Endothelial cell of umbilical vein (primary cell): ENCODE data around the gene ZNF214. TPM values are rescaled to one million over a fixed set of nuclear protein-coding genes. Genes with fewer than 3 reads are reported as not detected.

Experiments
- Bru-seq: library from RNA; stranded (reverse); fragments of 400-500 nt; gene quantifications from one replicate; lab custom pipeline; 2021; lab: Mats Ljungman, UMichigan
- BruChase-seq, 2 experiments: library from RNA; stranded (reverse); fragments of 400-500 nt; gene quantifications; one replicate each; lab custom pipeline; 2021; lab: Mats Ljungman, UMichigan
- BruUV-seq: library from RNA; stranded (reverse); fragments of 400-500 nt; replicated peaks from 2 replicates; lab custom pipeline; 2021; lab: Mats Ljungman, UMichigan
- CTCF ChIA-PET: fragments of 300-600, 350-600 bp; sonication (Branson Sonifier 250); formaldehyde crosslinking; loops from one replicate; lab custom pipeline; 2021; ENCODE audit warnings: antibody characterized with exemption, inconsistent platforms; lab: Charles Lee
- POLR2A ChIA-PET: fragments of 300-600, 350-600 bp; sonication (Branson Sonifier 250); formaldehyde crosslinking; loops from one replicate; lab custom pipeline; 2021; ENCODE audit warnings: antibody characterized with exemption, inconsistent platforms; lab: Charles Lee
- DNase-seq: peaks from one replicate; pipeline ENCODE4 v3.0.0-alpha.2; 2011; ENCODE audit warnings: low read depth, low spot score
- FAIRE-seq: peaks from 2 replicates; lab custom pipeline; 2011; peaks lifted over from hg19 to GRCh38; lab: Jason Lieb, UNC
- H2AFZ ChIP-seq: 2 replicates; pipeline ENCODE4 v1.6.0; 2012; ENCODE audit warnings: low read depth, low read length, control low read depth, inconsistent platforms
- H3K27ac ChIP-seq: 2 replicates; pipeline ENCODE4 v1.5.1; 2011; ENCODE audit warnings: low read depth, mild to moderate bottlenecking, control low read depth, low read length, moderate library complexity; ENCODE audit not compliant: insufficient read depth
- H3K27me3 ChIP-seq, 2 experiments: 2 replicates each; pipeline versions ENCODE4 v1.6.0 to v1.6.1; 2011; ENCODE audit warnings: low read length in 2 of 2, mixed read lengths in 1 of 2; ENCODE audit not compliant: control insufficient read depth in 2 of 2, insufficient read depth in 2 of 2
- H3K36me3 ChIP-seq, 2 experiments: 2 replicates in 1 of 2; 3 replicates in 1 of 2; pipeline ENCODE4 v1.5.1; 2011; ENCODE audit warnings: low read length in 2 of 2, mild to moderate bottlenecking in 1 of 2, moderate library complexity in 1 of 2; ENCODE audit not compliant: control insufficient read depth in 2 of 2, insufficient read depth in 2 of 2; ENCODE audit errors: extremely low read depth in 1 of 2
- H3K4me1 ChIP-seq: 3 replicates; pipeline ENCODE4 v1.5.1; 2011; ENCODE audit warnings: mild to moderate bottlenecking, low read length; ENCODE audit not compliant: control insufficient read depth, insufficient read depth; ENCODE audit errors: extremely low read depth
- H3K4me2 ChIP-seq: 2 replicates; pipeline ENCODE4 v1.6.1; 2011; ENCODE audit warnings: low read length, control low read depth, mixed read lengths; ENCODE audit not compliant: insufficient read depth
- H3K4me3 ChIP-seq, 3 experiments: fragments of 200-600 bp in 1 of 3; sonication (generic), shearing (Covaris generic) in 1 of 3; replicated peaks in 1 of 3; 2 replicates each; pipeline ENCODE4 v1.5.1; 2011 to 2016; ENCODE audit warnings: control low read depth in 3 of 3, low read length in 3 of 3, mild to moderate bottlenecking in 2 of 3, inconsistent platforms in 1 of 3, low read depth in 1 of 3, moderate library complexity in 1 of 3; ENCODE audit not compliant: insufficient read depth in 1 of 3
- H3K79me2 ChIP-seq: 2 replicates; pipeline ENCODE4 v1.6.0; 2012; ENCODE audit warnings: low read length, inconsistent platforms; ENCODE audit not compliant: control insufficient read depth, insufficient read depth
- H3K9ac ChIP-seq: replicated peaks from 2 replicates; pipeline ENCODE3; 2011; ENCODE audit warnings: low read length, control low read depth; ENCODE audit not compliant: insufficient read depth; ENCODE audit errors: extremely low read depth
- H3K9me1 ChIP-seq: replicated peaks from 3 replicates; pipeline ENCODE4 v1.6.0; 2011; ENCODE audit warnings: mild to moderate bottlenecking, low read length; ENCODE audit not compliant: control insufficient read depth, insufficient read depth; ENCODE audit errors: extremely low read depth
- H3K9me3 ChIP-seq: replicated peaks from 2 replicates; pipeline ENCODE4 v1.5.1; 2012; ENCODE audit warnings: low read length, inconsistent platforms; ENCODE audit not compliant: control insufficient read depth, insufficient read depth
- H4K20me1 ChIP-seq: replicated peaks from 2 replicates; pipeline ENCODE3; 2011; ENCODE audit warnings: mild to moderate bottlenecking, low read length; ENCODE audit not compliant: control insufficient read depth, insufficient read depth; ENCODE audit errors: extremely low read depth
- FOS ChIP-seq: IDR thresholded peaks from 2 replicates; pipeline ENCODE4 v1.6.1; 2011; ENCODE audit warnings: mild to moderate bottlenecking, low read length, moderate library complexity, borderline replicate concordance; ENCODE audit not compliant: insufficient read depth
- MAX ChIP-seq: IDR thresholded peaks from 2 replicates; pipeline ENCODE4 v1.6.1; 2011; ENCODE audit not compliant: insufficient read depth, insufficient read length
- MYC ChIP-seq: IDR thresholded peaks from one replicate; pipeline ENCODE4 v1.6.1; 2011; ENCODE audit warnings: mild to moderate bottlenecking, low read depth, low read length
- POLR2A ChIP-seq: IDR thresholded peaks from 2 replicates; pipeline ENCODE4 v1.6.1; 2012; ENCODE audit warnings: low read depth, mild to moderate bottlenecking, control low read depth, low read length
- POLR2AphosphoS5 ChIP-seq: IDR thresholded peaks from 2 replicates; pipeline ENCODE4 v1.6.1; 2012; ENCODE audit warnings: low read depth, mild to moderate bottlenecking, control low read depth, low read length, moderate library complexity; ENCODE audit not compliant: insufficient read depth
- dilution Hi-C: fragments of 300-500 bp; cut with MboI; formaldehyde crosslinking; loops from one replicate; pipeline ENCODE4 v1.15.0; 2019; ENCODE audit warnings: low sequenced_read_pairs; ENCODE audit not compliant: extremely low pct_ligation_motif_present
- intact Hi-C: fragments of 100-400 bp; cut with micrococcal nuclease; formaldehyde crosslinking; loops from one replicate; pipeline ENCODE4 v1.10.0; 2022
- long read RNA-seq: library from polyadenylated mRNA; stranded (forward); transcript quantifications from one replicate; pipeline ENCODE4 v2.0.0, GENCODE V29; 2021
- polyA minus RNA-seq, 3 experiments: library from RNA; depleted of rRNA, polyadenylated mRNA; stranded (reverse); fragments of >200 nt; gene quantifications; 1 replicate in 1 of 3; 2 replicates in 2 of 3; pipeline ENCODE4 v1.2.3, GENCODE V29; 2011
- polyA plus RNA-seq, 4 experiments: library from polyadenylated mRNA; depleted of rRNA in 3 of 4; stranded (reverse) in 3 of 4; unstranded in 1 of 4; fragments of >200 nt; gene quantifications; 2 replicates each; pipeline versions ENCODE4 v1.2.1 to v1.2.3, GENCODE V29; 2011 to 2012; ENCODE audit warnings: missing spikeins in 1 of 4
- total RNA-seq: library from RNA; stranded (reverse); gene quantifications from 2 replicates; pipeline ENCODE4 v1.2.3, GENCODE V29; 2021

Gene ZNF214
- total RNA-seq, result 1.7 and 2.5 TPM in 2 replicates
- 0.45 and 0.94 TPM in 2 replicates for polyA plus RNA-seq
- 0.83 and 0.94 TPM in 2 replicates for polyA plus RNA-seq (2011; cell fraction: cytosol; rRNA removed)
- polyA plus RNA-seq (2011; cell fraction: nucleus; rRNA removed), result 1.3 and 1.8 TPM in 2 replicates
- polyA plus RNA-seq (2012), result 0.63 TPM in 2 replicates
- 3.1 and 3.2 TPM in 2 replicates for polyA minus RNA-seq
- not detected for polyA minus RNA-seq (2011; cell fraction: cytosol; rRNA and poly(A)+ RNA removed)
- 2.6 and 3.5 TPM in 2 replicates for polyA minus RNA-seq (2011; cell fraction: nucleus; rRNA and poly(A)+ RNA removed)
- Bru-seq, nascent RNA, result percentile 40 among the genes with signal in this experiment
- BruChase-seq, experiment 1, labeled RNA remaining after a 6-hour chase, result percentile 27 among the genes with signal in this experiment
- percentile 37 among the genes with signal in this experiment for BruChase-seq, experiment 2, labeled RNA remaining after a 2-hour chase
- long read RNA-seq, partial matches to known transcripts, result 0 of 8 reads
- long read RNA-seq, other reads (novel, unspliced or antisense), result 5 of 8 reads

DNA sequence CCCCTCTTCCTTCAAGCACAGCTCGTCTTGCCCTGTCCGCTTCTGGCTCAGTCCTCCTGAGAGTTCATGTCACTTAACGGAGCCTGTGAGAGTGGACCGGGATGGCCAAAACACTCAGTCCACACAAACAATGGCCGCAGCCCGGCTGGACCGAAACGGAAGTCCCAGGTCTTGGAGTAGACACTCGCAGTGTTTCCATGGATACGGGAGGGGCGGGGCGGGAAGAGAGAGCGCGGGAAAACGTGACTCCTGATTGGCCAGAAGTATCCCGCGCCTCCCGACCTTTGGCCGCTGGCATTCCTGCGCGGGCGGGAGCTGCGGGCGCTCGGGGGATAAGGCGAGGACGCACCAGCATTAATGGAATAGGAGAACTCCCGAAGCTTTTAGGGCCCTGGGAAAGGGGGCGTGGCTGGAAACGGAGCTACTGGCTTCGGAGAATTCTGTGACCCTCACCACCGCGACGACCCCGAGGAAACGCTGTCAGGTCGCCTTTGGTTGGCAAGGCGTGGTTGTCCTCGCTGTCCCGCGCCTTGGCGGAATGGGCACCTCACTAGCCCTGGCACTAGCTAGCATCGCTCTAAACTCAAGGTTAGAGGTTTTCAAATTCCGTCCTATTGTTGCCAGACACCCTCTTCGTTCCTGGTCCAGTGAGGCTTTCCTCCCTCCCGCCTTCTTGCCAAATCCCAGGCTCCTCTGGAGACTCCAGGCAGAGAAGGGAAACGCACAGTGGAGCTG lies at the start of gene ZNF214, which contains the start of gene NLRP14:
ZNF214 (minus strand) TSS at position 164 of the 735 bp plus-strand sequence. CDS start 17,511 bp downstream, outside the sequence.
NLRP14 (plus strand) TSS at position 297 of the 735 bp plus-strand sequence. CDS start 18,108 bp downstream, outside the sequence.
- Histone ChIP-seq H3K27ac (peak within 1 kb of the TSS; percentile 19), H3K27me3 (no peaks in the 10 kb centered on the region), H3K79me2 (no peaks in the 10 kb centered on the region), H3K36me3 (no peaks in the 10 kb centered on the region), H3K9ac (peak within 1 kb of the TSS; percentile 69), H3K9me3 (no peaks in the 10 kb centered on the region), H2AFZ (peak within 1 kb of the TSS; percentile 99), H3K9me1 (no peaks in the 10 kb centered on the region), H3K4me1 (peaks cover 11% of the 10 kb centered on the region), H3K4me3 (peak within 1 kb of the TSS; percentile 56 to 88 (median 85)), H4K20me1 (no peaks in the 10 kb centered on the region), H3K4me2 (peak within 1 kb of the TSS; percentile 53)
- intact Hi-C loops, result loop anchor here (1.0 to 5.0 kb wide), 4 partner anchors 16 to 108 kb away; partner anchors contain the start of gene ZNF215
- DNase-seq, result peak; percentile 92
- ChIA-PET POLR2A (no interaction called here), CTCF (interaction anchor here (0.6 to 2.8 kb wide), 7 partner anchors 9 to 208 kb away, joined by 3 to 11 read pairs (median 4); no protein-coding TSS in a partner anchor)
- TF ChIP-seq POLR2AphosphoS5 (peak; percentile 37), FOS (no peak), MAX (peak; percentile 28), MYC (no peak), POLR2A (peak; percentile 31)
- TSS peak; percentile 27 for BruUV-seq
- dilution Hi-C loops, result no loop called here
- peak; percentile 91 for FAIRE-seq
